ENCODE measurements around the gene FSHR. TPM values are rescaled to one million over a fixed set of nuclear protein-coding genes. Genes with fewer than 3 reads are reported as not detected.

FSHR gene
- total and polyA plus RNA-seq, 2 of the 4 experiments (the other 2 are of a cell fraction), result not detected

- ChIA-PET CTCF (interaction anchor here (0.6 kb wide), 1 partner anchor 822 kb away, joined by 3 read pairs; no protein-coding TSS in a partner anchor), POLR2A (ENCODE audit: unreplicated experiment) (no interaction called here)
- Histone ChIP-seq H3K4ac (ENCODE audit: low read depth, low read length) (no peak overlapping the region), H3K9ac (ENCODE audit: low read depth, low read length) (no peak overlapping the region), H3K79me1 (ENCODE audit: low read depth in 1 of 2, low read length in 2 of 2) (no peaks in the 10 kb centered on the region), H4K91ac (ENCODE audit: insufficient read depth, low read depth, low read length) (no peak overlapping the region), H2BK15ac (ENCODE audit: low read depth, low read length) (no peak overlapping the region), H4K20me1 (ENCODE audit: insufficient read depth, low read length) (no peaks in the 10 kb centered on the region), H3K4me1 (ENCODE audit: control insufficient read depth, insufficient read depth, low read length) (no peaks in the 10 kb centered on the region), H3K27me3 (ENCODE audit: control insufficient read depth, insufficient read depth, low read length) (no peaks in the 10 kb centered on the region), H3K4me2 (ENCODE audit: low read depth, low read length) (no peak overlapping the region), H2AFZ (replicated peaks; ENCODE audit: low read length, poor library complexity) (no peak overlapping the region), H3K9me3 (ENCODE audit: control insufficient read depth, insufficient read depth, low read length) (no peaks in the 10 kb centered on the region), H3K36me3 (ENCODE audit: control insufficient read depth, insufficient read depth, low read length) (no peaks in the 10 kb centered on the region), H3K14ac (replicated peaks; ENCODE audit: low read depth, low read length) (no peak overlapping the region), H2BK20ac (ENCODE audit: low read depth, low read length) (no peak overlapping the region), H4K5ac (ENCODE audit: low read depth, low read length) (no peak overlapping the region), H3K56ac (ENCODE audit: extremely low read depth, insufficient read depth, low read length) (no peak overlapping the region), H3K18ac (ENCODE audit: low read depth, low read length) (no peak overlapping the region), H4K8ac (ENCODE audit: low read depth in 2 of 2, low read length in 2 of 2) (no peak overlapping the region), H2AK9ac (replicated peaks; ENCODE audit: low read depth, low read length, poor library complexity) (no peak overlapping the region), H2BK120ac (ENCODE audit: low read depth, low read length) (no peak overlapping the region), H3K9me1 (ENCODE audit: insufficient read depth, low read length) (no peaks in the 10 kb centered on the region), H3K4me3 (ENCODE audit: insufficient read depth, low read depth, low read length) (no peak overlapping the region), H2AK5ac (ENCODE audit: low read depth, low read length) (no peak overlapping the region), H3K23ac (ENCODE audit: low read depth, low read length) (no peak overlapping the region), H3K27ac (ENCODE audit: insufficient read depth, low read length) (no peak overlapping the region), H2BK5ac (ENCODE audit: low read depth, low read length, poor library complexity, severe bottlenecking) (no peak overlapping the region)
- dilution Hi-C loops (cut with HindIII; ENCODE audit: low sequenced_read_pairs, unreplicated experiment) (no loop called here), in situ Hi-C loops (cut with MboI; ENCODE audit: low sequenced_read_pairs) (no loop called here), intact Hi-C loops (cut with micrococcal nuclease) (no loop called here)
- WGBS, 2 experiments (ENCODE audit: extremely low coverage in 2 of 2, insufficient read length in 1 of 2), result 20% methylated on average over 1 of the region's 4 CpGs; no CpG with 5 or more reads in 1 of the 2 experiments
- ATAC-seq (ENCODE audit: low read depth), result no peak
- no TSS peak for BruUV-seq (replicated peaks)
- TF ChIP-seq ELK1 (IDR thresholded peaks at IDR 0.05; ENCODE audit: borderline replicate concordance, low read depth, low read length), result no peak
- no peak for TF ChIP-seq CEBPB (IDR thresholded peaks at IDR 0.05; ENCODE audit: low read depth, low read length)
- DNase-seq, result no peak
Observed at GRCh38 chr2:49033394-49034185, 120.7 kb downstream of the FSHR start.

All from IMR-90 (cell line).